GM12878 (cell line): ENCODE measurements around the gene RNF130. TPM values are rescaled to one million over a fixed set of nuclear protein-coding genes. Genes with fewer than 3 reads are reported as not detected.

Experiments used
- ATAC-seq: fragments of 200-7000 bp; cut with Tn5 transposase; 3 replicates; pipeline ENCODE4 v1.9.1; 2020; ENCODE audit warnings: mild to moderate bottlenecking, moderate library complexity
- BruUV-seq: library from RNA; stranded (reverse); fragments of 400-500 nt; replicated peaks from 2 replicates; lab custom pipeline; 2021; lab: Mats Ljungman, UMichigan
- CTCF ChIA-PET: fragments of 300-600 bp; sonication (Branson Sonifier 250); formaldehyde crosslinking; extraction: SDS; loops from one replicate; lab custom pipeline; 2021; ENCODE audit warnings: inconsistent platforms; lab: Yijun Ruan, JAX
- POLR2A ChIA-PET: fragments of 350-600 bp; formaldehyde crosslinking; extraction: SDS; loops from one replicate; lab custom pipeline; 2021; ENCODE audit warnings: inconsistent platforms; lab: Charles Lee
- RAD21 ChIA-PET: fragments of 300-600 bp; sonication (Branson Sonifier 250); formaldehyde crosslinking; loops from one replicate; lab custom pipeline; 2023; ENCODE audit warnings: antibody characterized with exemption; ENCODE audit not compliant: unreplicated experiment; lab: Charles Lee
- SMC1A ChIA-PET: fragments of 300-600 bp; sonication (Branson Sonifier 250); formaldehyde crosslinking; loops from one replicate; lab custom pipeline; 2023; ENCODE audit not compliant: unreplicated experiment, uncharacterized antibody; lab: Charles Lee
- DNase-seq: peaks from one replicate; pipeline ENCODE4 v3.0.0-alpha.2; 2011; ENCODE audit warnings: low read depth, low spot score
- FAIRE-seq: peaks from 3 replicates; lab custom pipeline; 2011; peaks lifted over from hg19 to GRCh38; lab: Jason Lieb, UNC
- H2AFZ ChIP-seq: 2 replicates; pipeline ENCODE4 v1.6.0; 2011; ENCODE audit warnings: low read depth, low read length, control low read depth; ENCODE audit not compliant: control insufficient read depth
- H3K27ac ChIP-seq: 2 replicates; pipeline ENCODE4 v1.5.1; 2011; ENCODE audit warnings: control low read depth; ENCODE audit not compliant: control insufficient read depth, insufficient read depth
- H3K27me3 ChIP-seq, 2 experiments: replicated peaks in 1 of 2; 2 replicates each; pipeline versions ENCODE4 v1.6.0 to v1.6.1; 2011; ENCODE audit warnings: low read length in 1 of 2; ENCODE audit not compliant: control insufficient read depth in 2 of 2, insufficient read depth in 2 of 2
- H3K36me3 ChIP-seq, 2 experiments: 2 replicates each; pipeline ENCODE4 v1.5.1; 2011; ENCODE audit warnings: low read length in 1 of 2; ENCODE audit not compliant: control insufficient read depth in 2 of 2, insufficient read depth in 2 of 2
- H3K4me1 ChIP-seq: 2 replicates; pipeline ENCODE4 v1.6.1; 2011; ENCODE audit warnings: mild to moderate bottlenecking, low read length, moderate library complexity, mixed read lengths; ENCODE audit not compliant: control insufficient read depth, insufficient read depth
- H3K4me2 ChIP-seq: 2 replicates; pipeline ENCODE4 v1.6.0; 2011; ENCODE audit warnings: control low read depth; ENCODE audit not compliant: control insufficient read depth, insufficient read depth
- H3K4me3 ChIP-seq: fragments of 200-600 bp; sonication (generic); 2 replicates; pipeline ENCODE4 v1.5.1; 2016
- H3K79me2 ChIP-seq: 2 replicates; pipeline ENCODE4 v1.6.0; 2011; ENCODE audit warnings: low read length; ENCODE audit not compliant: control insufficient read depth, insufficient read depth
- H3K9ac ChIP-seq: 2 replicates; pipeline ENCODE4 v1.8.0; 2011; ENCODE audit warnings: low read length, control low read depth, mixed read lengths; ENCODE audit not compliant: control insufficient read depth, insufficient read depth
- H3K9me3 ChIP-seq: replicated peaks from 3 replicates; pipeline ENCODE4 v1.5.1; 2011; ENCODE audit warnings: mild to moderate bottlenecking, low read length; ENCODE audit not compliant: control insufficient read depth, insufficient read depth
- H4K20me1 ChIP-seq: 2 replicates; pipeline ENCODE4 v1.6.0; 2011; ENCODE audit not compliant: control insufficient read depth, insufficient read depth
- CHD4 ChIP-seq: fragments of 200-600 bp; sonication (generic); IDR thresholded peaks from 2 replicates; pipeline ENCODE4 v1.6.1; 2016; ENCODE audit warnings: mild to moderate bottlenecking
- CUX1 ChIP-seq: IDR thresholded peaks from 2 replicates; pipeline ENCODE4 v1.6.1; 2012; ENCODE audit warnings: improper control_type of control experiment, low read depth, low read length; ENCODE audit not compliant: insufficient replicate concordance
- E4F1 ChIP-seq: fragments of 450-650 bp; IDR thresholded peaks from 2 replicates; pipeline ENCODE4 v1.6.1; 2018; ENCODE audit warnings: borderline replicate concordance, mild to moderate bottlenecking; ENCODE audit not compliant: partially characterized antibody
- GABPA ChIP-seq: IDR thresholded peaks from 2 replicates; pipeline ENCODE4 v1.6.1; 2014; ENCODE audit warnings: antibody characterized with exemption, low read depth, mild to moderate bottlenecking, inconsistent platforms
- HDAC2 ChIP-seq: fragments of 200-600 bp; sonication (generic); IDR thresholded peaks from 2 replicates; pipeline ENCODE4 v1.6.1; 2017
- IKZF1 ChIP-seq: fragments of 450-650 bp; conservative IDR thresholded peaks from 2 replicates; pipeline ENCODE4 v1.6.1; 2017; ENCODE audit warnings: antibody characterized with exemption, mild to moderate bottlenecking
- IRF4 ChIP-seq: IDR thresholded peaks from 2 replicates; pipeline ENCODE4 v1.6.1; 2011; ENCODE audit warnings: low read depth, low read length
- MEF2B ChIP-seq: fragments of 450-650 bp; IDR thresholded peaks from 2 replicates; pipeline ENCODE4 v1.6.1; 2018; ENCODE audit warnings: mild to moderate bottlenecking, moderate library complexity; ENCODE audit not compliant: partially characterized antibody, poor library complexity, severe bottlenecking
- MTA2 ChIP-seq: fragments of 450-650 bp; IDR thresholded peaks from 2 replicates; pipeline ENCODE4 v1.6.1; 2016; ENCODE audit warnings: low read depth, mild to moderate bottlenecking, moderate library complexity
- MXI1 ChIP-seq: fragments of 150-350 bp; IDR thresholded peaks from 2 replicates; pipeline ENCODE4 v1.6.1; 2011; ENCODE audit warnings: low read depth, mild to moderate bottlenecking, inconsistent platforms, low read length, improper control_type of control experiment
- NBN ChIP-seq: fragments of 450-650 bp; IDR thresholded peaks from 2 replicates; pipeline ENCODE4 v1.6.1; 2016
- NR2F1 ChIP-seq: fragments of 450-650 bp; conservative IDR thresholded peaks from 2 replicates; pipeline ENCODE4 v1.6.1; 2017; ENCODE audit warnings: mild to moderate bottlenecking
- POLR2A ChIP-seq: IDR thresholded peaks from 2 replicates; pipeline ENCODE4 v1.6.1; 2011; ENCODE audit warnings: low read depth, mild to moderate bottlenecking, low read length
- SMARCA5 ChIP-seq: fragments of 450-650 bp; IDR thresholded peaks from 2 replicates; pipeline ENCODE4 v1.6.1; 2017; ENCODE audit warnings: mild to moderate bottlenecking
- SP1 ChIP-seq: IDR thresholded peaks from one replicate; pipeline ENCODE4 v1.6.1; 2011; ENCODE audit warnings: low read depth, low read length
- STAT1 ChIP-seq: fragments of 450-650 bp; conservative IDR thresholded peaks from 2 replicates; pipeline ENCODE4 v1.6.1; 2014; ENCODE audit warnings: antibody characterized with exemption, mild to moderate bottlenecking
- TCF12 ChIP-seq: IDR thresholded peaks from 2 replicates; pipeline ENCODE4 v1.6.1; 2011; ENCODE audit warnings: low read depth, mild to moderate bottlenecking, low read length
- TCF3 ChIP-seq: IDR thresholded peaks from 2 replicates; pipeline ENCODE4 v1.6.1; 2012; ENCODE audit warnings: low read depth, mild to moderate bottlenecking, low read length, borderline replicate concordance; ENCODE audit not compliant: insufficient read depth
- WGBS: methylation state at CpG from one replicate; pipeline ENCODE4 v1.1.6; 2016; ENCODE audit warnings: low lambda C conversion rate; ENCODE audit not compliant: insufficient replicate concordance, insufficient coverage; ENCODE audit errors: missing lambda C conversion rate; 5-methylcytosine and 5-hydroxymethylcytosine counted together
- in situ Hi-C: fragments of 300-500 bp; cut with MboI; formaldehyde crosslinking; loops from 9 replicates; pipeline ENCODE4 v1.14.3; 2018; ENCODE audit warnings: mixed read lengths
- intact Hi-C: fragments of 100-400 bp; cut with micrococcal nuclease; formaldehyde crosslinking; loops from one replicate; pipeline ENCODE4 v1.14.2; 2022; ENCODE audit not compliant: unreplicated experiment
- polyA plus RNA-seq, 11 experiments: library from polyadenylated mRNA; depleted of rRNA in 4 of 11; unstranded in 6 of 11; stranded (reverse) in 5 of 11; fragments of >200 nt; fragmentation: Nextera tagmentation in 4 of 11; fragmentation: Illumina TruSeq in 1 of 11; extraction: Ambion mirVana in 4 of 11; extraction: Trizol in 1 of 11; gene quantifications; 1 replicate in 1 of 11; 2 replicates in 10 of 11; pipeline versions ENCODE4 v1.2.1 to v1.2.3, GENCODE V29; 2011 to 2016; ENCODE audit warnings: inconsistent platforms in 2 of 11, missing spikeins in 2 of 11, low read depth in 1 of 11
- total RNA-seq, 4 experiments: library from RNA; depleted of rRNA in 3 of 4; stranded (reverse); fragments of >200 nt in 3 of 4; fragmentation: Illumina TruSeq in 1 of 4; extraction: Trizol in 1 of 4; gene quantifications; 2 replicates each; pipeline versions ENCODE4 v1.2.1 to v1.2.3, GENCODE V29; 2013 to 2021

Gene RNF130
- total and polyA plus RNA-seq, 10 of the 15 experiments (the other 5 are each of a cell fraction or from before 2014, with no cell fraction given) = 0.04 to 0.36 (median 0.11) TPM; not detected in 1

- TF ChIP-seq E4F1 = no peak
- no peak for TF ChIP-seq IKZF1
- TF ChIP-seq GABPA = no peak
- TF ChIP-seq TCF3 = no peak
- no peak for TF ChIP-seq MEF2B
These were observed 8.3 kb upstream of the RNF130 start (continued) for GRCh38 chr5:180079702-180080466.

- ChIA-PET SMC1A (no interaction called here), RAD21 (no interaction called here), CTCF (no interaction called here), POLR2A (no interaction called here)
- Histone ChIP-seq H3K27ac (no peak overlapping the region), H3K4me1 (no peaks in the 10 kb centered on the region), H3K4me3 (no peak overlapping the region), H2AFZ (no peak overlapping the region), H3K27me3 (no peaks in the 10 kb centered on the region), H4K20me1 (no peaks in the 10 kb centered on the region), H3K79me2 (no peaks in the 10 kb centered on the region), H3K9me3 (no peaks in the 10 kb centered on the region; the same call in 2 of the 3 replicates), H3K36me3 (no peaks in the 10 kb centered on the region), H3K4me2 (no peak overlapping the region), H3K9ac (no peak overlapping the region)
- intact Hi-C loops = no loop called here
- no peak for ATAC-seq
- DNase-seq = no peak
- FAIRE-seq = no peak
- in situ Hi-C loops = loop anchor here (25.0 kb wide), 1 partner anchor 291 kb away; the partner anchor contains the start of gene LTC4S
- 40% methylated on average over 9 of the region's 9 CpGs for WGBS
- no TSS peak for BruUV-seq
- TF ChIP-seq MXI1 = no peak
- TF ChIP-seq HDAC2 = no peak
- no peak for TF ChIP-seq POLR2A
- TF ChIP-seq MTA2 = no peak
- TF ChIP-seq CUX1 = no peak
- TF ChIP-seq NR2F1 = no peak
- no peak for TF ChIP-seq SP1
- TF ChIP-seq TCF12 = no peak
- TF ChIP-seq IRF4 = no peak
- TF ChIP-seq NBN = no peak
- no peak for TF ChIP-seq SMARCA5
- no peak for TF ChIP-seq STAT1
- TF ChIP-seq CHD4 = no peak
These were observed 6.8 kb upstream of the RNF130 start for GRCh38 chr5:180078348-180078747.
